Subcutaneous adipose tissue (tissue), 4 donors: Measurements from ENCODE around the gene PPDPF. TPM values are rescaled to one million over a fixed set of nuclear protein-coding genes. Genes with fewer than 3 reads are reported as not detected.

ENCODE experiments used
- CTCF ChIP-seq: fragments of 450-650 bp; IDR thresholded peaks from one replicate; pipeline ENCODE4 v1.5.1; 2016; ENCODE audit warnings: low read depth, mild to moderate bottlenecking, control low read depth, antibody characterized with exemption, moderate library complexity
- total RNA-seq, 4 donors: library from RNA; depleted of rRNA; stranded (reverse); fragments of >200 nt; gene quantifications; one replicate each; pipeline ENCODE4 v1.1.0, GENCODE V29; 2016

The PPDPF gene
- total RNA-seq, 4 donors from 2014 or later = 46.9 to 135 (median 63.2) TPM

DNA sequence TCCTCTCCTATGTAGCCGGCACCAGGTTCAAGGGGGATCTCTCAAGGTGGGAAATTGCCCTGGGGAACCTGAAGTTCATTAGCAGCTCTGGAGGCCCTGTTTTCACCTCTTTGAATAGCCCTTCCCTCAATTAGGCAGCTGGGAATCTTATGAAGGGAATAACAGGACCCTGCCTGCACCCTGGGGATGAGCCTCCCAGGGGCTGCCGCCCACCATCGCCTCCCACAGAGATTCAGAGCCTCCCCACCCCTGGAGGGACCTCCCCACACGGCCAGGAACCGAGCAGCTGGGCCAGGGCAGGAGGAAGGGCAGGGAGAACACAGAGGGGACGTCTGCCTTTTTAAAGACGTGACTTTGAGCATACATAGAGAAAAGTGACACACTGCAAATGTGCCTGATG lies 17.0 kb upstream of the PPDPF start:
- TF ChIP-seq CTCF = no peak

- no peak for TF ChIP-seq CTCF
These were observed 15.9 kb upstream of the PPDPF start for GRCh38 chr20:63504642-63505041.

- TF ChIP-seq CTCF = no peak
These were observed 15.3 kb upstream of the PPDPF start for GRCh38 chr20:63505281-63505680.

DNA sequence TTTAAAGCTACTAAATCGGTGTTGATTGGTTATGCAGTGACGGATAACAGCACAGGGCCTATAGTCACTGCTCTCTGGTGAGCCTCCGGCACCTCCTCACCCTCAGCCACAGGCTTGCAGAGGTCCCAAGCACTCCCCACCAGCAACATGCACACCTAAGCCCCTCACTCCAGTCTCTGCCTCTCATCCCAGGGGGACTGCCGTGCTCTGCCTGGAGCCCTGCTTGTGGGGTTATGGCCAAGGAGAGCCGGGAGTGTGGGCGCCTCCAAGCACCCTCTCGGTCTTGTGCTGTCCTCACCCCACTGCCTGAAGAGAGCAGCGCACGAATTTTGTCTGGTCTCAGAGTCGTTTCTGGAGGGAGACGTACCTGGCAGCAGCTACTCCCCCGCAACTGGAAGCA lies 14.8 kb upstream of the PPDPF start:
- no peak for TF ChIP-seq CTCF

DNA sequence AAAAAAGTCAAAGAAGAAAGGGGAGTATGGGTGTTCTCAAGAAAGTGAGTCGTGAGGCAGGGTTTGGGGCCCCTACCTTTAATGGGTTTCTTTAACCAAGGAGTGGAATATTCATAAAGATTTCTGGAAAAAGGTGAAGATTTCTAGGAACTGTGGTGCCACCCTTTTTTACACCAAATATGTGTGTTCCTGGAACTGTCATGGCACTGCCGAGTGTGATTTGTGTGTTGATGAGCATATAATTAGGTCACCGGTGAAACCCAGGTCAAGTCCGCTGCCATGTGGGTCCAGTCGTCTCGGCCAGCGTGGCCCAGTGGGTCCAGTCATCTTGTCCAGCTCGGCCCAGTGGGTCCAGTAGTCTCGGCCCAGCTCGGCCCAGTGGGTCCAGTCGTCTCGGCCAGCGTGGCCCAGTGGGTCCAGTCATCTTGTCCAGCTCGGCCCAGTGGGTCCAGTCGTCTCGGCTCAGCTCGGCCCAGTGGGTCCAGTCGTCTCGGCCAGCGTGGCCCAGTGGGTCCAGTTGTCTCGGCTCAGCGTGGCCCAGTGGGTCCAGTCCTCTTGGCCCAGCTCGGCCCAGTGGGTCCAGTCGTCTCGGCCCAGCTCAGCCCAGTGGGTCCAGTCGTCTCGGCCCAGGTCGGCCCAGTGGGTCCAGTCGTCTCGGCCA lies 13.4 kb upstream of the PPDPF start:
- TF ChIP-seq CTCF = no peak

- no peak for TF ChIP-seq CTCF
These were observed 12.3 kb upstream of the PPDPF start for GRCh38 chr20:63508072-63508768.

- TF ChIP-seq CTCF = no peak
These were observed 11.4 kb upstream of the PPDPF start for GRCh38 chr20:63509088-63509564.
